ENCODE data around the gene NR1D2. TPM values are rescaled to one million over a fixed set of nuclear protein-coding genes. Genes with fewer than 3 reads are reported as not detected.

The NR1D2 gene
- total RNA-seq, 1 donor from 2014 or later = 62.1 TPM

- Histone ChIP-seq H3K27me3 (no peaks in the 10 kb centered on the region), H3K36me3 (peaks cover 68% of the 10 kb centered on the region), H3K4me1 (no peaks in the 10 kb centered on the region), H3K27ac (no peak overlapping the region), H3K4me3 (no peak overlapping the region), H3K9me3 (no peaks in the 10 kb centered on the region)
- ATAC-seq = no peak
- no peak for TF ChIP-seq CTCF (IDR thresholded peaks at IDR 0.05)
- intact Hi-C loops (cut with DNase I) = no loop called here
- DNase-seq = no peak
Observed at GRCh38 chr3:23961066-23961465, 16.0 kb downstream of the NR1D2 start.

GRCh38 chr3:23961913-23962312 lies 16.8 kb downstream of the NR1D2 start:
- Histone ChIP-seq H3K9me3 (no peaks in the 10 kb centered on the region), H3K4me1 (no peaks in the 10 kb centered on the region), H3K36me3 (peaks cover 76% of the 10 kb centered on the region), H3K27ac (no peak overlapping the region), H3K27me3 (no peaks in the 10 kb centered on the region), H3K4me3 (no peak overlapping the region)
- no peak for DNase-seq
- intact Hi-C loops (cut with DNase I) = no loop called here
- no peak for ATAC-seq
- no peak for TF ChIP-seq CTCF (IDR thresholded peaks at IDR 0.05)

GRCh38 chr3:23964537-23965235 lies 19.6 kb downstream of the NR1D2 start:
- H3K4me3 ChIP-seq = no peak overlapping the region
- intact Hi-C loops (cut with DNase I) = no loop called here
- TF ChIP-seq CTCF (IDR thresholded peaks at IDR 0.05) = no peak
- H3K9me3 ChIP-seq = no peaks in the 10 kb centered on the region
- H3K36me3 ChIP-seq = peaks cover 99% of the 10 kb centered on the region
- H3K27me3 ChIP-seq = no peaks in the 10 kb centered on the region
- no peak for DNase-seq
- ATAC-seq = no peak
- no peaks in the 10 kb centered on the region for H3K4me1 ChIP-seq
- no peak overlapping the region for H3K27ac ChIP-seq

- no peak overlapping the region for H3K27ac ChIP-seq
- TF ChIP-seq CTCF (IDR thresholded peaks at IDR 0.05) = no peak
- no peaks in the 10 kb centered on the region for H3K27me3 ChIP-seq
- no peaks in the 10 kb centered on the region for H3K9me3 ChIP-seq
- intact Hi-C loops (cut with DNase I) = no loop called here
- DNase-seq (no peak), ATAC-seq (no peak)
- H3K4me3 ChIP-seq = no peak overlapping the region
- H3K4me1 ChIP-seq = no peaks in the 10 kb centered on the region
- H3K36me3 ChIP-seq = peaks cover 97% of the 10 kb centered on the region
Observed at GRCh38 chr3:23966328-23966727, 21.2 kb downstream of the NR1D2 start.

GRCh38 chr3:23968463-23969184 lies 23.5 kb downstream of the NR1D2 start:
- TF ChIP-seq CTCF (IDR thresholded peaks at IDR 0.05) = no peak

More at GRCh38 chr3:23968463-23969184, 23.5 kb downstream of the NR1D2 start:
- no peak overlapping the region for H3K27ac ChIP-seq
- H3K4me3 ChIP-seq = no peak overlapping the region
- H3K4me1 ChIP-seq = no peaks in the 10 kb centered on the region
- intact Hi-C loops (cut with DNase I) = no loop called here
- H3K36me3 ChIP-seq = peaks cover 86% of the 10 kb centered on the region
- ATAC-seq (no peak), DNase-seq (no peak)
- H3K27me3 ChIP-seq = no peaks in the 10 kb centered on the region
- no peaks in the 10 kb centered on the region for H3K9me3 ChIP-seq

Measured in upper lobe of right lung (tissue), 1 donor.